HepG2 (cell line): ENCODE data around the gene PLCG1. TPM values are rescaled to one million over a fixed set of nuclear protein-coding genes. Genes with fewer than 3 reads are reported as not detected.

Source experiments
- AHDC1 ChIP-seq: sonication (generic); formaldehyde crosslinking; IDR thresholded peaks from 2 replicates; pipeline ENCODE4 v1.5.1; 2020; ENCODE audit warnings: mild to moderate bottlenecking, missing genetic modification reagents, borderline replicate concordance
- ATF7 ChIP-seq, 2 experiments: fragments of 450-650 bp in 1 of 2; sonication (generic) in 1 of 2; formaldehyde crosslinking in 1 of 2; IDR thresholded peaks; 2 replicates each; pipeline versions ENCODE4 v1.4.0 to v1.6.1; 2016 to 2020; ENCODE audit warnings: antibody characterized with exemption in 1 of 2, mild to moderate bottlenecking in 1 of 2, missing genetic modification reagents in 1 of 2
- DNMT3B ChIP-seq: conservative IDR thresholded peaks from 2 replicates; pipeline ENCODE4 v1.6.1; 2016; ENCODE audit warnings: missing biosample characterization, control low read depth
- FOXP1 ChIP-seq, 2 experiments: fragments of 450-650 bp in 1 of 2; IDR thresholded peaks; 2 replicates each; pipeline ENCODE4 v1.6.1; 2017 to 2018; ENCODE audit warnings: antibody characterized with exemption in 1 of 2
- KDM6A ChIP-seq: IDR thresholded peaks from 2 replicates; pipeline ENCODE4 v1.6.1; 2016; ENCODE audit warnings: low read depth
- KLF12 ChIP-seq: sonication (generic); formaldehyde crosslinking; IDR thresholded peaks from 2 replicates; pipeline ENCODE4 v1.4.0; 2020; ENCODE audit warnings: missing genetic modification reagents, borderline replicate concordance
- PRMT3 ChIP-seq: sonication (generic); formaldehyde crosslinking; IDR thresholded peaks from 2 replicates; pipeline ENCODE4 v1.8.1; 2022; ENCODE audit warnings: low read depth, mild to moderate bottlenecking, moderate library complexity, missing genetic modification reagents, borderline replicate concordance
- ZBTB34 ChIP-seq: sonication (generic); formaldehyde crosslinking; IDR thresholded peaks from 2 replicates; pipeline ENCODE4 v1.8.0; 2022; ENCODE audit warnings: mild to moderate bottlenecking, missing genetic modification reagents
- ZNF24 ChIP-seq: fragments of 450-650 bp; IDR thresholded peaks from 2 replicates; pipeline ENCODE4 v1.6.1; 2017; ENCODE audit warnings: antibody characterized with exemption, mild to moderate bottlenecking
- ZNF256 ChIP-seq: sonication (generic); formaldehyde crosslinking; conservative IDR thresholded peaks from 2 replicates; pipeline ENCODE4 v1.4.0; 2020; ENCODE audit warnings: missing genetic modification reagents
- ZNF616 ChIP-seq: sonication (generic); formaldehyde crosslinking; IDR thresholded peaks from 2 replicates; pipeline ENCODE4 v1.5.0; 2020; ENCODE audit warnings: low read depth, mild to moderate bottlenecking, missing genetic modification reagents
- ZNF652 ChIP-seq: IDR thresholded peaks from 2 replicates; pipeline ENCODE4 v1.6.1; 2016; ENCODE audit warnings: low read depth, borderline replicate concordance
- ZNF773 ChIP-seq: sonication (generic); formaldehyde crosslinking; IDR thresholded peaks from 2 replicates; pipeline ENCODE4 v1.4.0; 2020; ENCODE audit warnings: missing genetic modification reagents, borderline replicate concordance
- ZNF879 ChIP-seq: sonication (generic); formaldehyde crosslinking; IDR thresholded peaks from 2 replicates; pipeline ENCODE4 v1.8.1; 2023; ENCODE audit warnings: missing genetic modification reagents
- polyA plus RNA-seq, 8 experiments: library from polyadenylated mRNA; depleted of rRNA in 3 of 8; stranded (reverse) in 7 of 8; unstranded in 1 of 8; fragments of >200 nt; fragmentation: Illumina TruSeq in 4 of 8; extraction: Trizol in 4 of 8; gene quantifications; 2 replicates each; pipeline versions ENCODE4 v1.2.1 to v1.2.3, GENCODE V29; 2011 to 2016; ENCODE audit warnings: low read depth in 4 of 8, missing spikeins in 1 of 8, mixed read lengths in 1 of 8; ENCODE audit not compliant: insufficient read depth in 1 of 8
- total RNA-seq, 5 experiments: library from RNA; depleted of rRNA; stranded (reverse); fragments of >200 nt; fragmentation: Illumina TruSeq; extraction: Trizol; gene quantifications; 2 replicates each; pipeline ENCODE4 v1.2.3, GENCODE V29; 2016; ENCODE audit warnings: low read depth in 1 of 5
- TF ChIP-seq, protein P1 (sequence below): sonication (generic); formaldehyde crosslinking; IDR thresholded peaks from 2 replicates; pipeline ENCODE4 v1.5.1; 2020; ENCODE audit warnings: mild to moderate bottlenecking, missing genetic modification reagents, borderline replicate concordance
- TF ChIP-seq, protein P2 (sequence below): sonication (generic); formaldehyde crosslinking; IDR thresholded peaks from 2 replicates; pipeline ENCODE4 v1.8.1; 2023; ENCODE audit warnings: missing genetic modification reagents, mild to moderate bottlenecking, borderline replicate concordance

The PLCG1 gene
- total and polyA plus RNA-seq, 2 of the 13 experiments (the other 11 are each of a cell fraction or from before 2014, with no cell fraction given), result 85.3 to 158 TPM

GRCh38 chr20:41135187-41135887 lies 2.0 kb upstream of the PLCG1 start (continued):
- no peak for TF ChIP-seq AHDC1 (CRISPR knock-in tag)
- TF ChIP-seq ZNF616 (CRISPR knock-in tag), result no peak
- TF ChIP-seq ZNF256 (CRISPR knock-in tag), result no peak
- no peak for TF ChIP-seq ZNF879
- TF ChIP-seq, protein P1, sequence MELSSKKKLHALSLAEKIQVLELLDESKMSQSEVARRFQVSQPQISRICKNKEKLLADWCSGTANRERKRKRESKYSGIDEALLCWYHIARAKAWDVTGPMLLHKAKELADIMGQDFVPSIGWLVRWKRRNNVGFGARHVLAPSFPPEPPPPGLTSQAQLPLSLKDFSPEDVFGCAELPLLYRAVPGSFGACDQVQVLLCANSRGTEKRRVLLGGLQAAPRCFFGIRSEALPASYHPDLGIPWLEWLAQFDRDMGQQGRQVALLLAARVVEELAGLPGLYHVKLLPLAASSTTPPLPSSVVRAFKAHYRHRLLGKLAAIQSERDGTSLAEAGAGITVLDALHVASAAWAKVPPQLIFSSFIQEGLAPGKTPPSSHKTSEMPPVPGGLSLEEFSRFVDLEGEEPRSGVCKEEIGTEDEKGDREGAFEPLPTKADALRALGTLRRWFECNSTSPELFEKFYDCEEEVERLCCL (CRISPR knock-in tag), result no peak
- TF ChIP-seq, protein P2, sequence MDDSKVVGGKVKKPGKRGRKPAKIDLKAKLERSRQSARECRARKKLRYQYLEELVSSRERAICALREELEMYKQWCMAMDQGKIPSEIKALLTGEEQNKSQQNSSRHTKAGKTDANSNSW (CRISPR knock-in tag), result no peak
- TF ChIP-seq ZNF24, result no peak
- TF ChIP-seq DNMT3B (CRISPR knock-in tag), result no peak
- 0 out of 2 replicates have a peak, but pooled peaks have one; percentile 28 for TF ChIP-seq PRMT3 (CRISPR knock-in tag)
- TF ChIP-seq ATF7 (IDR thresholded peaks at IDR 0.05), result no peak
- peak; percentile 42; the same call in 1 of the 2 replicates for TF ChIP-seq ATF7 (CRISPR knock-in tag; IDR thresholded peaks at IDR 0.05)
- no peak for TF ChIP-seq FOXP1 (IDR thresholded peaks at IDR 0.05)
- no peak for TF ChIP-seq FOXP1 (CRISPR knock-in tag; IDR thresholded peaks at IDR 0.05)
- TF ChIP-seq KLF12 (CRISPR knock-in tag), result no peak
- no peak for TF ChIP-seq KDM6A (CRISPR knock-in tag)
- no peak for TF ChIP-seq ZNF773 (CRISPR knock-in tag)
- TF ChIP-seq ZNF652 (CRISPR knock-in tag), result no peak; the same call in 1 of the 2 replicates
- TF ChIP-seq ZBTB34 (CRISPR knock-in tag), result no peak
- TF ChIP-seq, all 625 proteins: peak for 174
